PFSK-1 (cell line): Measurements from ENCODE around the gene IL36RN.

Experiments used
- FOXP2 ChIP-seq: optimal IDR thresholded peaks from 2 replicates; pipeline ENCODE3; 2011; ENCODE audit warnings: borderline replicate concordance, control low read depth, inconsistent platforms; ENCODE audit not compliant: insufficient read depth; ENCODE audit errors: extremely low read length, extremely low read depth
- POLR2AphosphoS5 ChIP-seq: IDR thresholded peaks from 2 replicates; pipeline ENCODE4 v1.6.1; 2012; ENCODE audit warnings: low read depth, mild to moderate bottlenecking, control low read depth, low read length, moderate library complexity
- SIN3A ChIP-seq: IDR thresholded peaks from 2 replicates; pipeline ENCODE4 v1.6.1; 2012; ENCODE audit warnings: mild to moderate bottlenecking, low read length, moderate library complexity, borderline replicate concordance; ENCODE audit not compliant: insufficient read depth
- TAF1 ChIP-seq: IDR thresholded peaks from 2 replicates; pipeline ENCODE4 v1.6.1; 2012; ENCODE audit warnings: low read length, control low read depth, borderline replicate concordance; ENCODE audit not compliant: insufficient read depth
- TF ChIP-seq, protein P1 (sequence below), 2 experiments: IDR thresholded peaks; 2 replicates each; pipeline versions ENCODE4 v1.6.1 to v1.8.0; 2011 to 2012; ENCODE audit warnings: low read depth in 2 of 2, low read length in 2 of 2, control low read depth in 1 of 2, inconsistent platforms in 1 of 2, mild to moderate bottlenecking in 1 of 2, moderate library complexity in 1 of 2; ENCODE audit not compliant: insufficient read depth in 1 of 2

IL36RN gene

DNA sequence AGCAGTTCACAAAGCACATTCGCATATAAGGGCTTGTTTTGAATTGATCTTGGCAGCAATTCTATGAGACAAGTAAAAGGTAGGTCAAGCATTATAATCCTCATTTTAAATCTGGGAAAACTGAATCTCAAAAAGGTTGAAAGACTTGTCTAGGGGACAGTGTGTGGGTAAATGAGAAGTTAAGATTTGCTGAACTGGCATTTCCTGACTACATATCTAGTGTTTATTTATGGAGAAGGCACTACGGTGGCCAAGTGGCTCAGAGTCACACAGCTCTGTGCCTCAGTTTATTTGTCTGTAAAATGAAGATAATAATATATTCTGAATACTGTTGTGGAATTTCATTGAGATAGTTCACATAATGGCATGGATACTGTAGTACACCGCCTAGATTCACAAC lies 52.1 kb downstream of the IL36RN start:
- no peak for TF ChIP-seq TAF1
- no peak for TF ChIP-seq SIN3A
- TF ChIP-seq FOXP2 = no peak
- TF ChIP-seq, protein P1, sequence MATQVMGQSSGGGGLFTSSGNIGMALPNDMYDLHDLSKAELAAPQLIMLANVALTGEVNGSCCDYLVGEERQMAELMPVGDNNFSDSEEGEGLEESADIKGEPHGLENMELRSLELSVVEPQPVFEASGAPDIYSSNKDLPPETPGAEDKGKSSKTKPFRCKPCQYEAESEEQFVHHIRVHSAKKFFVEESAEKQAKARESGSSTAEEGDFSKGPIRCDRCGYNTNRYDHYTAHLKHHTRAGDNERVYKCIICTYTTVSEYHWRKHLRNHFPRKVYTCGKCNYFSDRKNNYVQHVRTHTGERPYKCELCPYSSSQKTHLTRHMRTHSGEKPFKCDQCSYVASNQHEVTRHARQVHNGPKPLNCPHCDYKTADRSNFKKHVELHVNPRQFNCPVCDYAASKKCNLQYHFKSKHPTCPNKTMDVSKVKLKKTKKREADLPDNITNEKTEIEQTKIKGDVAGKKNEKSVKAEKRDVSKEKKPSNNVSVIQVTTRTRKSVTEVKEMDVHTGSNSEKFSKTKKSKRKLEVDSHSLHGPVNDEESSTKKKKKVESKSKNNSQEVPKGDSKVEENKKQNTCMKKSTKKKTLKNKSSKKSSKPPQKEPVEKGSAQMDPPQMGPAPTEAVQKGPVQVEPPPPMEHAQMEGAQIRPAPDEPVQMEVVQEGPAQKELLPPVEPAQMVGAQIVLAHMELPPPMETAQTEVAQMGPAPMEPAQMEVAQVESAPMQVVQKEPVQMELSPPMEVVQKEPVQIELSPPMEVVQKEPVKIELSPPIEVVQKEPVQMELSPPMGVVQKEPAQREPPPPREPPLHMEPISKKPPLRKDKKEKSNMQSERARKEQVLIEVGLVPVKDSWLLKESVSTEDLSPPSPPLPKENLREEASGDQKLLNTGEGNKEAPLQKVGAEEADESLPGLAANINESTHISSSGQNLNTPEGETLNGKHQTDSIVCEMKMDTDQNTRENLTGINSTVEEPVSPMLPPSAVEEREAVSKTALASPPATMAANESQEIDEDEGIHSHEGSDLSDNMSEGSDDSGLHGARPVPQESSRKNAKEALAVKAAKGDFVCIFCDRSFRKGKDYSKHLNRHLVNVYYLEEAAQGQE (IDR thresholded peaks at IDR 0.05; ENCODE audit: insufficient read depth in 1 of 2, low read depth in 2 of 2, low read length in 2 of 2) = no peak
- TF ChIP-seq POLR2AphosphoS5 = no peak

DNA sequence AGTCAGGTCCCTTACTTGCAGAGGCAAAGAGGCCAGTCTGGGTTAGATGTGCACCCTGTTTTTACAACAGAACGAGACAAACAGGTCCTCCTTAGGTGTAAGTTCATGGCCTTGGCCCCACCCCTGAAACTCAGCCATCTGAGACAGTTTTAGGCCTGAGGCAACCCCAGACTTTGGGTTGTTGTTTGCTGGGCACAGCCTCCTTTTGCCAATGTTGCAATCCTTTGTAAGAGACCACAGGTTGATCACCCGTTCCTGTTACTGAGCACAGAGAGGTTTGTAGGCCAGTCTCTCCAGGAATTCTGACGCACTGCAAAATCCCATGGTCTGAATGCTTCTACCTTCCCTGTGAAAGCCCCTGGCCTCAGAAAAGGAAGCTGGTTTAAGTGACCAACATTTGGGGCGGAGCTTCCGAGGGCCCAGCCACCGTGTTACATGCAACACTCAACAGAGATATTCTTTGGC lies 52.9 kb downstream of the IL36RN start:
- TF ChIP-seq FOXP2 = no peak
- TF ChIP-seq, protein P1 (IDR thresholded peaks at IDR 0.05; ENCODE audit: insufficient read depth in 1 of 2, low read depth in 2 of 2, low read length in 2 of 2) = no peak
- no peak for TF ChIP-seq SIN3A
- no peak for TF ChIP-seq POLR2AphosphoS5
- no peak for TF ChIP-seq TAF1

DNA sequence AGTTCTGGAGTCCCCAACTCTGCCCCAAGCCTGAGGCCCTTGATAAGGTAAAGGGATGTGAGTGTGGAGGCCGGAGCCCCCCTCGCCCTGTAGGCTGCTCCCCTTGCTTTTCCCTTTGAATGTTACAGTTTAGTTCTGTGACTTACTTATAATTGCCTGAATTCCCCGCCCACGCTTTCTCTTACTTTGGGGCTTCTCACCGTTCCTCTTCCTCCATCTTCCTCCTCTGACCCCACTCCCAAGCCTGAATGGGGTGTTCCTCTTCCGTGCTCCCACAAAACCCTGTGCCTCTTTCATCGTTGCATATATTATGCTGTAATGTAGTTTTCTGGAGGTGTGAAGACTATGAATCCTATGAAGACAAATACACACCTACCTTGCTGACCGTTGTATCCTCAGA lies 53.4 kb downstream of the IL36RN start:
- TF ChIP-seq SIN3A (no peak), POLR2AphosphoS5 (no peak), FOXP2 (no peak), TAF1 (no peak)
- TF ChIP-seq, protein P1 (IDR thresholded peaks at IDR 0.05; ENCODE audit: insufficient read depth in 1 of 2, low read depth in 2 of 2, low read length in 2 of 2) = no peak

DNA sequence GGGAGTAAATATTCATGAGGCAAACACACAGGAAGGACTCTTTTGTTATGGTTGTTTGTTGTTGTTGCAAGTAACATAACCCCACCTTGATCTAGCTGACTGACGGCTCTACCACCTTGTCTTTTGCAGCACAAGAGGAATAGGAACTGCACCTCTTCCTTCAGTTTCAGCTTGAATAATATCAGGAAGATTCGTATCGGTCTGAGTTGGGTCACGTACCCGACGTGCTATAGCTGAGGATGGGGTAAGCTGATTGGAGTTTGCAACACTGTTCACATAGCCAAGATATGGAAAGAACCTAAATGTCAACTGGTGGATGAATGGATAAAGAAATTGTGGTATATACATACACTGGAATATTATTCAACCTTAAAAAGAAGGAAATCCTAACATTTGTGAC lies 53.9 kb downstream of the IL36RN start:
- TF ChIP-seq POLR2AphosphoS5 (no peak), TAF1 (no peak), SIN3A (no peak), FOXP2 (no peak)
- TF ChIP-seq, protein P1 (IDR thresholded peaks at IDR 0.05; ENCODE audit: insufficient read depth in 1 of 2, low read depth in 2 of 2, low read length in 2 of 2) = no peak

DNA sequence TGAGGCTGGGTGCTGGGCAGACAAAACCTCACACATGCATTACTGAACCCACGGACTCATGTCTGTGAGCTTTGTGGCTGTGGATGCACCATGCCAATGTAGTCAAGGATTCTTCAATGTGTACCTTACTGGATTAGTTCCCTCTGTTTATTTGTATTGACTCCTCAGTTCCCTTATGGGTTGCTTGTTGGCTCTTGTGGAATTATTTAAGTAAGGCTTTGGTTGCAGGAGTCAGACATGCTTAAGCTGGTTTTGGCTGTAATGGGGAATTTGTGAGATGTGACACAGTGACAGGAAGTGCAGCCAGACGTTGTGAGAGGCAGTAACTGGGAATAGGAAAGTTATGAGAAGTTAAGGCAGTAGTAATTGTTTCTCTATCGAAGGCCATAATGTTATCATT lies 54.8 kb downstream of the IL36RN start:
- TF ChIP-seq, protein P1 (IDR thresholded peaks at IDR 0.05; ENCODE audit: insufficient read depth in 1 of 2, low read depth in 2 of 2, low read length in 2 of 2) = no peak
- TF ChIP-seq TAF1 = no peak
- no peak for TF ChIP-seq FOXP2
- no peak for TF ChIP-seq POLR2AphosphoS5
- no peak for TF ChIP-seq SIN3A
